ENCODE measurements around the gene CYP3A7. TPM values are rescaled to one million over a fixed set of nuclear protein-coding genes. Genes with fewer than 3 reads are reported as not detected.

CYP3A7 gene
- total and polyA plus RNA-seq, 2 donors (not counting 1 experiment from before 2014, with no cell fraction given), result 0.16 to 37.8 TPM

GRCh38 chr7:99767662-99768061 lies 32.7 kb upstream of the CYP3A7 start:
- H3K27ac ChIP-seq (ENCODE audit: insufficient read depth, low read length), result no peak overlapping the region
- no peaks in the 10 kb centered on the region for H4K20me1 ChIP-seq (ENCODE audit: control insufficient read depth, extremely low read depth, insufficient read depth, low read length)
- DNase-seq (ENCODE audit: low read depth in 2 of 2), result no peak
- H3K9me3 ChIP-seq (ENCODE audit: control insufficient read depth, insufficient read depth, low read depth, low read length), result no peaks in the 10 kb centered on the region
- TF ChIP-seq EZH2 (IDR thresholded peaks at IDR 0.05; ENCODE audit: low read length, missing control alignments) (no peak), CTCF (conservative IDR thresholded peaks at IDR 0.05 in 1 of 2, IDR thresholded peaks at IDR 0.05 in 1 of 2; ENCODE audit: low read depth in 1 of 2, low read length in 2 of 2) (no peak)
- no peak overlapping the region for H3K9ac ChIP-seq (ENCODE audit: insufficient read depth, low read length)
- no peaks in the 10 kb centered on the region for H3K36me3 ChIP-seq (ENCODE audit: control insufficient read depth, insufficient read depth, low read length)
- no peak overlapping the region for H3K4me2 ChIP-seq (ENCODE audit: extremely low read depth, insufficient read depth, low read length)
- H3K79me2 ChIP-seq (ENCODE audit: control insufficient read depth, insufficient read depth, low read length), result no peaks in the 10 kb centered on the region
- H3K4me3 ChIP-seq (replicated peaks in 1 of 4; ENCODE audit: control extremely low read depth in 1 of 4, insufficient read depth in 1 of 4, low read depth in 3 of 4, low read length in 4 of 4), result no peak overlapping the region
- no peak overlapping the region for H2AFZ ChIP-seq (ENCODE audit: low read length)
- no peaks in the 10 kb centered on the region for H3K4me1 ChIP-seq (ENCODE audit: control insufficient read depth, extremely low read depth, insufficient read depth, low read length)
- H3K27me3 ChIP-seq (ENCODE audit: control insufficient read depth, insufficient read depth, low read length), result peaks cover 8% of the 10 kb centered on the region

DNA sequence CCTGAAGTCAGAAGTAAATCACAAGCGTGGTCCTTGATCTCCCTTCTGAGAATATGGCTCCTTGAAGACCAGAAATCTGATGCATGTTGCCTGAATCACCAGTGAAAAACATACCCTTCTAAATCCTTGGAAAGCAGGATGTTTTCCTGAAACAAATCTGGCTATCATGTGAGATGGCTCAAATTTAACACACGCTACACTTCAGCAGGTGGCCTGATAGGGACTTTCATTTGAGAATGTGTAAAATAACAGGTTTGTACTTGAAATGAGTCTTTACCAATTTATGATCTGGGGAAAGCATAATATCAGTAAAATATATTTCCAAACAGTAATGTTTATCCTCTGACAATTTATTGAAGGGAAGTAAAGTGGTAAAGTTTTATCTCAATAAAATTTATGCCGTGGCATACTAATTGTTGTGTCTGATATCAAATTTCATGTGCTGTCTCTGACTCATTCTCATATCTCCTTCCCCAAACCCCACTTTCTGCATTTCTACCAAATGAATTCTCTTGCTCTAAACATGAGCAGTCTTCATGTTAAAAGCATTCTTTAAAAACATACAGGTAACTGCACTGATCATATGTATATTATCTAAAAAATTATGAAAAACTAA lies 31.6 kb upstream of the CYP3A7 start:
- peak in 1 of 2 donors; percentile 2 for DNase-seq (ENCODE audit: low read depth in 2 of 2)
- Histone ChIP-seq H3K9ac (ENCODE audit: insufficient read depth, low read length) (no peak overlapping the region), H3K9me3 (ENCODE audit: control insufficient read depth, insufficient read depth, low read depth, low read length) (no peaks in the 10 kb centered on the region), H3K79me2 (ENCODE audit: control insufficient read depth, insufficient read depth, low read length) (no peaks in the 10 kb centered on the region), H3K4me3 (replicated peaks in 1 of 4; ENCODE audit: control extremely low read depth in 1 of 4, insufficient read depth in 1 of 4, low read depth in 3 of 4, low read length in 4 of 4) (no peak overlapping the region), H3K4me2 (ENCODE audit: extremely low read depth, insufficient read depth, low read length) (no peak overlapping the region), H3K27me3 (ENCODE audit: control insufficient read depth, insufficient read depth, low read length) (peaks cover 6% of the 10 kb centered on the region), H3K4me1 (ENCODE audit: control insufficient read depth, extremely low read depth, insufficient read depth, low read length) (no peaks in the 10 kb centered on the region), H3K27ac (ENCODE audit: insufficient read depth, low read length) (no peak overlapping the region), H3K36me3 (ENCODE audit: control insufficient read depth, insufficient read depth, low read length) (no peaks in the 10 kb centered on the region), H4K20me1 (ENCODE audit: control insufficient read depth, extremely low read depth, insufficient read depth, low read length) (no peaks in the 10 kb centered on the region), H2AFZ (ENCODE audit: low read length) (no peak overlapping the region)
- TF ChIP-seq EZH2 (IDR thresholded peaks at IDR 0.05; ENCODE audit: low read length, missing control alignments), result no peak
- no peak for TF ChIP-seq CTCF (conservative IDR thresholded peaks at IDR 0.05 in 1 of 2, IDR thresholded peaks at IDR 0.05 in 1 of 2; ENCODE audit: low read depth in 1 of 2, low read length in 2 of 2)

- no peak overlapping the region for H3K4me3 ChIP-seq (replicated peaks in 1 of 4; ENCODE audit: control extremely low read depth in 1 of 4, insufficient read depth in 1 of 4, low read depth in 3 of 4, low read length in 4 of 4)
- H3K4me1 ChIP-seq (ENCODE audit: control insufficient read depth, extremely low read depth, insufficient read depth, low read length), result no peaks in the 10 kb centered on the region
- H3K9ac ChIP-seq (ENCODE audit: insufficient read depth, low read length), result no peak overlapping the region
- DNase-seq (ENCODE audit: low read depth in 2 of 2), result no peak
- TF ChIP-seq CTCF (conservative IDR thresholded peaks at IDR 0.05 in 1 of 2, IDR thresholded peaks at IDR 0.05 in 1 of 2; ENCODE audit: low read depth in 1 of 2, low read length in 2 of 2) (no peak), EZH2 (IDR thresholded peaks at IDR 0.05; ENCODE audit: low read length, missing control alignments) (no peak)
- H3K9me3 ChIP-seq (ENCODE audit: control insufficient read depth, insufficient read depth, low read depth, low read length), result no peaks in the 10 kb centered on the region
- H2AFZ ChIP-seq (ENCODE audit: low read length), result no peak overlapping the region
- no peaks in the 10 kb centered on the region for H4K20me1 ChIP-seq (ENCODE audit: control insufficient read depth, extremely low read depth, insufficient read depth, low read length)
- H3K27me3 ChIP-seq (ENCODE audit: control insufficient read depth, insufficient read depth, low read length), result peaks cover 6% of the 10 kb centered on the region
- no peak overlapping the region for H3K4me2 ChIP-seq (ENCODE audit: extremely low read depth, insufficient read depth, low read length)
- H3K27ac ChIP-seq (ENCODE audit: insufficient read depth, low read length), result no peak overlapping the region
- H3K36me3 ChIP-seq (ENCODE audit: control insufficient read depth, insufficient read depth, low read length), result no peaks in the 10 kb centered on the region
- H3K79me2 ChIP-seq (ENCODE audit: control insufficient read depth, insufficient read depth, low read length), result no peaks in the 10 kb centered on the region
Measured at GRCh38 chr7:99764478-99764877, 29.5 kb upstream of the CYP3A7 start.

All from fibroblast of lung (primary cell).